Common myeloid progenitor, CD34-positive (primary cell): ENCODE data around the gene KIF27.

ENCODE experiments used
- CTCF ChIA-PET: fragments of 350-600 bp; sonication (Branson Sonifier 250); formaldehyde crosslinking; loops from one replicate; lab custom pipeline; 2021; ENCODE audit warnings: antibody characterized with exemption; lab: Charles Lee
- POLR2A ChIA-PET: fragments of 350-600 bp; sonication (Branson Sonifier 250); formaldehyde crosslinking; loops from one replicate; lab custom pipeline; 2021; ENCODE audit warnings: antibody characterized with exemption; lab: Charles Lee
- DNase-seq, 3 donors: peaks; one replicate each; pipeline versions ENCODE4 v3.0.0 to v3.0.0-alpha.2; 2013
- H3K27ac ChIP-seq, 2 experiments: 1 replicate in 1 of 2; 2 replicates in 1 of 2; pipeline ENCODE4 v1.7.0; 2013; ENCODE audit warnings: inconsistent platforms in 2 of 2, low read length in 2 of 2, mild to moderate bottlenecking in 2 of 2, low read depth in 1 of 2, moderate library complexity in 1 of 2; ENCODE audit not compliant: severe bottlenecking in 2 of 2, insufficient read depth in 1 of 2, poor library complexity in 1 of 2
- H3K27me3 ChIP-seq, 5 experiments: replicated peaks in 2 of 5; 1 replicate in 3 of 5; 2 replicates in 2 of 5; pipeline versions ENCODE4 v1.6.1 to v1.7.0; 2013; ENCODE audit warnings: low read length in 4 of 5, mild to moderate bottlenecking in 2 of 5, moderate library complexity in 2 of 5, inconsistent platforms in 1 of 5; ENCODE audit not compliant: insufficient read depth in 5 of 5, control insufficient read depth in 4 of 5
- H3K36me3 ChIP-seq, 4 experiments: 1 replicate in 2 of 4; 2 replicates in 2 of 4; pipeline versions ENCODE4 v1.6.1 to v1.7.0; 2013; ENCODE audit warnings: low read length in 3 of 4, control low read depth in 1 of 4, mild to moderate bottlenecking in 1 of 4; ENCODE audit not compliant: control insufficient read depth in 4 of 4, insufficient read depth in 4 of 4
- H3K4me1 ChIP-seq, 4 experiments: 1 replicate in 3 of 4; 2 replicates in 1 of 4; pipeline versions ENCODE4 v1.6.1 to v1.7.1; 2013; ENCODE audit warnings: low read length in 3 of 4, mild to moderate bottlenecking in 3 of 4, control low read depth in 1 of 4, inconsistent platforms in 1 of 4, moderate library complexity in 1 of 4; ENCODE audit not compliant: control insufficient read depth in 4 of 4, insufficient read depth in 4 of 4; ENCODE audit errors: control extremely low read depth in 1 of 4
- H3K4me3 ChIP-seq, 7 experiments: 1 replicate in 4 of 7; 2 replicates in 3 of 7; pipeline versions ENCODE4 v1.5.1 to v1.7.0; 2013; ENCODE audit warnings: mild to moderate bottlenecking in 7 of 7, low read length in 6 of 7, moderate library complexity in 6 of 7, inconsistent platforms in 2 of 7, low read depth in 2 of 7, control low read depth in 1 of 7; ENCODE audit not compliant: insufficient read depth in 4 of 7, control insufficient read depth in 1 of 7; ENCODE audit errors: extremely low read depth in 1 of 7
- H3K9me3 ChIP-seq, 5 experiments: 1 replicate in 4 of 5; 2 replicates in 1 of 5; pipeline versions ENCODE4 v1.6.1 to v1.7.1; 2013; ENCODE audit warnings: low read length in 4 of 5, mild to moderate bottlenecking in 2 of 5, inconsistent platforms in 1 of 5, low read depth in 1 of 5, moderate library complexity in 1 of 5; ENCODE audit not compliant: control insufficient read depth in 4 of 5, insufficient read depth in 2 of 5; ENCODE audit errors: control extremely low read depth in 1 of 5
- WGBS: methylation state at CpG from one replicate; pipeline ENCODE4 v1.1.5; 2013; ENCODE audit not compliant: insufficient coverage; 5-methylcytosine and 5-hydroxymethylcytosine counted together

Gene KIF27

DNA sequence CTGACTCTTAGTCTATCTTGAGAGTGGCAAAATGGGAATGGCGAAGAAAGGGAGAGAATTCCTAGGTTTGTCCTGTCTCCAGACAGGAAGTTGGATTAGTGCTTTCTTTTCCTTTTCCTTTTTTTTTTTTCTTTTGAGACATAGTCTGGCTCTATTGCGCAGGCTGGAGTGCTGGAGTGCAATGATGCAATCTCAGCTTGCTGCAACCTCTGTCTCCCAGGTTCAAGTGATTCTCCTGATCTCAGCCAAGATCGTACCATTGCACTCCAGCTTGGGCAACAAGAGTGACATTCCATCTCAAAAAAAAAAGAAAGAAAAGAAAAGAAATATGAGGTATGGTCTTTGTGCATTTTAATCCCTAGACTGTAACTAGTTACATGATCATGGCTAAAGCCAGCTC, 12.6 kb upstream of the KIF27 start:
- Histone ChIP-seq H3K27ac (no peak overlapping the region), H3K4me3 (no peak overlapping the region), H3K9me3 (no peaks in the 10 kb centered on the region), H3K36me3 (peaks cover 0 to 2% (median 0%) of the 10 kb centered on the region in 4 experiments), H3K27me3 (no peaks in the 10 kb centered on the region), H3K4me1 (peaks cover 7 to 36% (median 27%) of the 10 kb centered on the region in 4 experiments)
- WGBS = 100% methylated on average over 2 of the region's 3 CpGs
- CTCF ChIA-PET = interaction anchor here (0.7 kb wide), 1 partner anchor 240 kb away, joined by 3 read pairs; no protein-coding TSS in a partner anchor
- no peak for DNase-seq
- POLR2A ChIA-PET = no interaction called here

GRCh38 chr9:83932851-83933250, 11.6 kb upstream of the KIF27 start:
- WGBS = 100% methylated on average over 1 of the region's 5 CpGs

GRCh38 chr9:83932011-83932410, 10.8 kb upstream of the KIF27 start:
- peaks cover 7 to 30% (median 22%) of the 10 kb centered on the region in 4 experiments for H3K4me1 ChIP-seq
- ChIA-PET CTCF (interaction anchor here (1.0 to 1.4 kb wide), 2 partner anchors 329 to 463 kb away, joined by 3 to 4 read pairs; no protein-coding TSS in a partner anchor), POLR2A (no interaction called here)
- no peaks in the 10 kb centered on the region for H3K9me3 ChIP-seq
- no peak overlapping the region for H3K27ac ChIP-seq
- no peaks in the 10 kb centered on the region for H3K27me3 ChIP-seq
- H3K36me3 ChIP-seq = no peaks in the 10 kb centered on the region
- WGBS = no CpG with 5 or more reads among the region's 2 CpGs
- no peak overlapping the region for H3K4me3 ChIP-seq
- peak in 2 of 3 donors; percentile 37 to 52 for DNase-seq

More at GRCh38 chr9:83932851-83933250, 11.6 kb upstream of the KIF27 start:
- Histone ChIP-seq H3K4me1 (peaks cover 7 to 36% (median 27%) of the 10 kb centered on the region in 4 experiments), H3K9me3 (no peaks in the 10 kb centered on the region), H3K27me3 (no peaks in the 10 kb centered on the region), H3K36me3 (no peaks in the 10 kb centered on the region), H3K4me3 (no peak overlapping the region), H3K27ac (no peak overlapping the region)
- ChIA-PET CTCF (interaction anchor here (0.7 to 1.4 kb wide), 4 partner anchors 312 to 463 kb away, joined by 3 to 4 read pairs (median 3); no protein-coding TSS in a partner anchor), POLR2A (no interaction called here)
- no peak for DNase-seq

GRCh38 chr9:83930881-83931280, 9.6 kb upstream of the KIF27 start:
- 80% methylated on average over 3 of the region's 5 CpGs for WGBS
- Histone ChIP-seq H3K9me3 (no peaks in the 10 kb centered on the region), H3K4me1 (peaks cover 7 to 30% (median 22%) of the 10 kb centered on the region in 4 experiments), H3K27me3 (no peaks in the 10 kb centered on the region), H3K36me3 (no peaks in the 10 kb centered on the region), H3K27ac (no peak overlapping the region), H3K4me3 (no peak overlapping the region)
- CTCF ChIA-PET = interaction anchor here (1.2 kb wide), 1 partner anchor 16 kb away, joined by 3 read pairs; no protein-coding TSS in a partner anchor
- DNase-seq = no peak
- POLR2A ChIA-PET = no interaction called here

GRCh38 chr9:83927591-83927990, 6.4 kb upstream of the KIF27 start:
- DNase-seq = no peak
- Histone ChIP-seq H3K36me3 (no peaks in the 10 kb centered on the region), H3K4me3 (no peak overlapping the region), H3K27me3 (no peaks in the 10 kb centered on the region), H3K27ac (no peak overlapping the region), H3K4me1 (peaks cover 2 to 15% (median 10%) of the 10 kb centered on the region in 4 experiments), H3K9me3 (no peaks in the 10 kb centered on the region)
- ChIA-PET POLR2A (no interaction called here), CTCF (no interaction called here)
- 80% methylated on average over 1 of the region's 1 CpG for WGBS

DNA sequence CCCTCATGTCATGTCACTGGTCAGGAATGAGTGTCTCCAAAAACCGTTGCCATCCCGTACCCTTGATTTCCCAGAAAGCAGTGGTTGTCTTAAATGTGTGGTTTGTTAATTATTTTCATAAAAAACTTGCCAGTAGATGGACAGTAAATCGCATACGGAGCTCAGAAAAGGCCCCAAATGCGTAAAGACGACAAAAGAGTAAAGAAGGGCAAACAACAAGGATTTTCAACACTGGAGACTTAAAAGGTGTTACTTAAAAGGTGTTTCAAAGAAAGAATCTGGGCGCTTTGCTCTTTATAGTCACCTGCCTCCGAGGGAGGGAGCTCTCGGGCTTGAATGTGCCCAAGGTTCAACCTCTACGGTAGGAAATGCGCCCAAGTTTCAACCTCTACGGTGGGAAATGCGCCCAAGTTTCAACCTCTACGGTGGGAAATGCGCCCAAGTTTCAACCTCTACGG, 734 bp downstream of the KIF27 start:
- H3K36me3 ChIP-seq = peaks cover 0 to 5% (median 2%) of the 10 kb centered on the region in 4 experiments
- ChIA-PET POLR2A (interaction anchor here (0.6 to 1.2 kb wide), 2 partner anchors 60 to 185 kb away, joined by 4 to 5 read pairs; partner anchors contain the start of gene HNRNPK), CTCF (interaction anchor here (0.6 to 1.5 kb wide), 6 partner anchors 17 to 422 kb away, joined by 3 to 5 read pairs (median 4); no protein-coding TSS in a partner anchor)
- H3K4me1 ChIP-seq = peaks cover 7 to 13% (median 10%) of the 10 kb centered on the region in 4 experiments
- no peak for DNase-seq
- H3K27ac ChIP-seq = peak overlapping the region; percentile 86 to 93
- H3K4me3 ChIP-seq = peak overlapping the region; percentile 53 to 76 (median 67)
- no peaks in the 10 kb centered on the region for H3K9me3 ChIP-seq
- no peaks in the 10 kb centered on the region for H3K27me3 ChIP-seq
- 2% methylated on average over 12 of the region's 16 CpGs for WGBS

DNA sequence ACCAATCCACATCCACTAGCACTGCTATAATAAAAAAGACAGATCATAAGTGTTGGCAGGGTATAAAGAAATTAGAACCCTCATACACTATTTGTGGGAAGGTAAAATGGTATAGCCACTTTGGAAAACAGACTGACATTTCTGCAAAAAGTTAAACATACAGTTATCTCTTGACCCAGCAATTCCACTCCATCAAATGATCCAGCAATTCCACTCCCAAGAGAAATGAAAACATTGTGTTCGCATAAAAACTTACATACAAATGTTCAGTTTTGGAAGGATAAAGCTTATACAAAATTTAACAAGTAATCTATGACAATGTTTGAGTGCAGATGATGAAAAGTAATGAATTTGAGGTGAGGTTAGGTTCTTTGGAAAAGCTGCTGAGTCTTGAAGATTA, 2.1 kb downstream of the KIF27 start:
- H3K4me1 ChIP-seq = peaks cover 7 to 13% (median 10%) of the 10 kb centered on the region in 4 experiments
- no peaks in the 10 kb centered on the region for H3K27me3 ChIP-seq
- peaks cover 0 to 5% (median 2%) of the 10 kb centered on the region in 4 experiments for H3K36me3 ChIP-seq
- H3K9me3 ChIP-seq = no peaks in the 10 kb centered on the region
- no peak for DNase-seq
- no CpG with 5 or more reads among the region's 1 CpG for WGBS
- H3K27ac ChIP-seq = no peak overlapping the region
- no peak overlapping the region for H3K4me3 ChIP-seq
- ChIA-PET CTCF (interaction anchor here (1.2 to 1.5 kb wide), 2 partner anchors 18 to 342 kb away, joined by 3 read pairs; no protein-coding TSS in a partner anchor), POLR2A (no interaction called here)
